ENCODE results near the gene ARL10.

ARL10 gene

GRCh38 chr5:176368726-176369125 lies 3.4 kb downstream of the ARL10 start:
- Histone ChIP-seq H3K36me3 (peaks cover 9% of the 10 kb centered on the region; the same call in 1 of the 2 replicates), H3K9me3 (no peaks in the 10 kb centered on the region), H3K27me3 (no peaks in the 10 kb centered on the region), H3K4me3 (ENCODE audit: low read depth, low read length) (no peak overlapping the region), H3K4me1 (no peaks in the 10 kb centered on the region)
- DNase-seq: no peak
- TF ChIP-seq CTCF (IDR thresholded peaks at IDR 0.05; ENCODE audit: low read depth, low read length): no peak

- DNase-seq: no peak
- Histone ChIP-seq H3K9me3 (no peaks in the 10 kb centered on the region), H3K4me3 (ENCODE audit: low read depth, low read length) (no peak overlapping the region), H3K36me3 (peaks cover 9% of the 10 kb centered on the region; the same call in 1 of the 2 replicates), H3K27me3 (no peaks in the 10 kb centered on the region), H3K4me1 (no peaks in the 10 kb centered on the region)
- no peak for TF ChIP-seq CTCF (IDR thresholded peaks at IDR 0.05; ENCODE audit: low read depth, low read length)
Observed at GRCh38 chr5:176369934-176370711, 4.8 kb downstream of the ARL10 start.

- H3K36me3 ChIP-seq: peaks cover 4% of the 10 kb centered on the region; the same call in 1 of the 2 replicates
- no peak for DNase-seq
- H3K4me1 ChIP-seq: no peaks in the 10 kb centered on the region
- H3K9me3 ChIP-seq: no peaks in the 10 kb centered on the region
- TF ChIP-seq CTCF (IDR thresholded peaks at IDR 0.05; ENCODE audit: low read depth, low read length): no peak
- no peaks in the 10 kb centered on the region for H3K27me3 ChIP-seq
- H3K4me3 ChIP-seq (ENCODE audit: low read depth, low read length): no peak overlapping the region
Observed at GRCh38 chr5:176371621-176372539, 6.6 kb downstream of the ARL10 start.

- no peak overlapping the region for H3K4me3 ChIP-seq (ENCODE audit: low read depth, low read length)
- H3K9me3 ChIP-seq: no peaks in the 10 kb centered on the region
- H3K36me3 ChIP-seq: peaks cover 4% of the 10 kb centered on the region; the same call in 1 of the 2 replicates
- DNase-seq: no peak
- TF ChIP-seq CTCF (IDR thresholded peaks at IDR 0.05; ENCODE audit: low read depth, low read length): no peak
- H3K4me1 ChIP-seq: no peaks in the 10 kb centered on the region
- no peaks in the 10 kb centered on the region for H3K27me3 ChIP-seq
Observed at GRCh38 chr5:176373100-176373818, 8.0 kb downstream of the ARL10 start.

- Histone ChIP-seq H3K36me3 (peaks cover 38% of the 10 kb centered on the region), H3K4me3 (ENCODE audit: low read depth, low read length) (no peak overlapping the region), H3K27me3 (no peaks in the 10 kb centered on the region), H3K4me1 (no peaks in the 10 kb centered on the region), H3K9me3 (no peaks in the 10 kb centered on the region)
- no peak for DNase-seq
- TF ChIP-seq CTCF (IDR thresholded peaks at IDR 0.05; ENCODE audit: low read depth, low read length): no peak
Observed at GRCh38 chr5:176379881-176380280, 14.6 kb downstream of the ARL10 start.
